ENCODE data around the gene ZNF175.

Gene ZNF175

DNA sequence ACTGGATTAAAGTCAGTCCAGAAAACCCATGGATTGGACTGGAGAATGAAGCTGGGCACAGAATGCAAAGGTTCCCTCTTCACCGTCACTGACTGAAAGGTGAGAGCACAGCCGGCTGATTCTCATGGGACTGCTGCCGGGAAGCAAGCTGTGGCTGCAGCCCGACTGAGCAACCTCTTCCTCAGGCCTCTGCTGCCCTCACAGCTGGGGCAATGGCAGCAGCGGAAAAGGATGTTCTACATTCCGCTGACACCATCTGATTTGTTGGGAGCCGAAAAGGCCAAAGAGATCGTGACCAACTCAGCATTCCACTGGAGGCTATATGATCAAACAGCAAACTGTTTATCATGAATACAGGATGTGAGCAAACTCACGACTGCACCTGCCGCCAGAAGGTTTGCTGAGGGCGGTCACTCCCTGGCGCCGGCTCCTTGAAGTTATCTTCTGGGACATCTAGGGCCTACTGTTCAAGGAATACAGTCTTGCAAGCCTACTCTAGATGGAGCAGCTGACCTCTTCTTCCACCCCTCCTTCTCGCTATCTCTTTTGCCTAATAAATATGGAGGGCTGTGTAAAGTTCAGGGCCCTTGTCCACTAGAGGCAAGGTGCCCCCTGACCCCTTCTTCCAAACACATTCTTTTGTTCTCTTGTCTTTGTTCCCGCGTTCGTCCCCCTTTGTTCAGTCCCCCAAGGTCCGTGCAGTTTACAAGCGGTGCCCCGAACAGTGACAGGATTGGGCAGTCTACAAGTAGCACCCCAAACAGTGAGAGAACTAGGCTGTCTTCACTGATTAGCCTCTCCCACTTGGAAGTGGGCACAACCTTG, 20.0 kb upstream of the ZNF175 start:
- TF ChIP-seq YY1 (IDR thresholded peaks at IDR 0.05; ENCODE audit: insufficient read depth, insufficient read length): no peak
- no peak for TF ChIP-seq ZNF274 (IDR thresholded peaks at IDR 0.05; ENCODE audit: low read depth, low read length)
- TF ChIP-seq SUZ12 (IDR thresholded peaks at IDR 0.05; ENCODE audit: extremely low read depth, insufficient read depth, insufficient read length): no peak
- Histone ChIP-seq H3K4me1 (ENCODE audit: insufficient read depth, insufficient read length) (no peaks in the 10 kb centered on the region), H3K9me3 (ENCODE audit: insufficient read depth, low read length) (peaks cover 5% of the 10 kb centered on the region; the same call in 1 of the 2 replicates), H3K4me3 (ENCODE audit: insufficient read length, low read depth) (no peak overlapping the region), H3K27me3 (ENCODE audit: insufficient read depth, insufficient read length) (peaks cover 25% of the 10 kb centered on the region), H3K36me3 (ENCODE audit: insufficient read depth, insufficient read length, low read length) (no peaks in the 10 kb centered on the region), H3K9ac (ENCODE audit: insufficient read length, low read depth) (no peak overlapping the region)
- no peak for DNase-seq (ENCODE audit: low read depth, low spot score)

DNA sequence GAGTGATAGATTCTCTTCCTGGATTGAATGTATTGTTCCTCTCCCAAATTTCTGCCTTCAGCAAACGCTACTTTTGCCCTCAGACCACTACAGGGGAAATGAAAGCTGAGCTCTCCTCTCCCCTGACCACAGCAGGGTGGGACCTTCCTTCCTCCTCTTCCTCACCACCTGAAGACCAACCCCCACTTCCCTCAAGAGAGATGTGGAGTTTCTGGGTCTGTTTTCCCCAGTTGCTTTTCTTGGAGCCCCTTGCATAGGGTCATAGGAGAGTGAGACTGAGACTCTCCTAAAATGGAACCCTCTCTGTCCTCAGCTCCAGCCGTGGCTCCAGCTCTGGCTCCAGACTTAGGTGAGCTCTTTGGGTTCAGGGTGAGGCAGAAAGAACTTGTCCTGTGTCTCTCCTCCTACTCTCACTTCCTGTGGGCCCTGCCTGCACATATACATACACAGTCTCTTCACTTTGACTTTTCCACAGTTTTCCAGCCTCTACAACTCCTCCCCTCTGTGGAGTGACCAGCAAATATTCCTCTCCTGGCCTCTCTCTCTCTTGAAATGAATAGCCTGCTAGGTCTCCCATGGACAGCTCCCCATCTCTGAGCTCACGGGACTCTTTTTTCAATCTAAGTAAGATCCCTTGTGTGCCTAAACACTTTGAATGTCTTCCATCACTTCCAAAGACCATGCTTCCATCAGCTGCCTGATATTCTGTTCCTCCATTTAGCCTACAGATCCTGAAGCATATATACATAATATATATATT, 19.2 kb upstream of the ZNF175 start:
- no peak for TF ChIP-seq ZNF274 (IDR thresholded peaks at IDR 0.05; ENCODE audit: low read depth, low read length)
- no peak for TF ChIP-seq YY1 (IDR thresholded peaks at IDR 0.05; ENCODE audit: insufficient read depth, insufficient read length)
- H3K27me3 ChIP-seq (ENCODE audit: insufficient read depth, insufficient read length): peaks cover 32% of the 10 kb centered on the region
- H3K9ac ChIP-seq (ENCODE audit: insufficient read length, low read depth): no peak overlapping the region
- peaks cover 5% of the 10 kb centered on the region; the same call in 1 of the 2 replicates for H3K9me3 ChIP-seq (ENCODE audit: insufficient read depth, low read length)
- no peak overlapping the region for H3K4me3 ChIP-seq (ENCODE audit: insufficient read length, low read depth)
- no peaks in the 10 kb centered on the region for H3K36me3 ChIP-seq (ENCODE audit: insufficient read depth, insufficient read length, low read length)
- DNase-seq (ENCODE audit: low read depth, low spot score): no peak
- H3K4me1 ChIP-seq (ENCODE audit: insufficient read depth, insufficient read length): no peaks in the 10 kb centered on the region

DNA sequence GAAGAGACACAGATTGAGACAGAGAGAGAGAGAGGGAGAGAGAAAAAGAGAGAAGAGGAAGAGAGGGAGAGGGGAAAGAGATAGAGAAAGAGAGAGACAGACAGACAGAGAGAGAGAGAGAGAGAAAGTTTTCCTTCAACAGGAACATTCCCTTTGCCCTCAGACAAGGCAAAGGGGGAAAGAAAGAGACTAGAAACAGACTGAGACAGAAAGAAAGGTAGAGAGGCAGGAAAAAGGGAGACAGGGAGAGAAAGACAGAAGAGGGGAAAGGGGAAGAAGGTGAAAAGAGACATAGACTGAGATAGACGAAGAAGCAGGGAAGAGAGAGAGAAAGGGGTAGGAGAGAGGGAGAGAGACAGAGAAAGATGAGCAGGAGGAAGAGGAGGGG, 18.5 kb upstream of the ZNF175 start:
- Histone ChIP-seq H3K27me3 (ENCODE audit: insufficient read depth, insufficient read length) (peaks cover 39% of the 10 kb centered on the region), H3K4me3 (ENCODE audit: insufficient read length, low read depth) (no peak overlapping the region), H3K4me1 (ENCODE audit: insufficient read depth, insufficient read length) (no peaks in the 10 kb centered on the region), H3K36me3 (ENCODE audit: insufficient read depth, insufficient read length, low read length) (no peaks in the 10 kb centered on the region), H3K9ac (ENCODE audit: insufficient read length, low read depth) (no peak overlapping the region), H3K9me3 (ENCODE audit: insufficient read depth, low read length) (peaks cover 5% of the 10 kb centered on the region; the same call in 1 of the 2 replicates)
- TF ChIP-seq ZNF274 (IDR thresholded peaks at IDR 0.05; ENCODE audit: low read depth, low read length): no peak
- no peak for TF ChIP-seq SUZ12 (IDR thresholded peaks at IDR 0.05; ENCODE audit: extremely low read depth, insufficient read depth, insufficient read length)
- no peak for TF ChIP-seq YY1 (IDR thresholded peaks at IDR 0.05; ENCODE audit: insufficient read depth, insufficient read length)
- no peak for DNase-seq (ENCODE audit: low read depth, low spot score)

DNA sequence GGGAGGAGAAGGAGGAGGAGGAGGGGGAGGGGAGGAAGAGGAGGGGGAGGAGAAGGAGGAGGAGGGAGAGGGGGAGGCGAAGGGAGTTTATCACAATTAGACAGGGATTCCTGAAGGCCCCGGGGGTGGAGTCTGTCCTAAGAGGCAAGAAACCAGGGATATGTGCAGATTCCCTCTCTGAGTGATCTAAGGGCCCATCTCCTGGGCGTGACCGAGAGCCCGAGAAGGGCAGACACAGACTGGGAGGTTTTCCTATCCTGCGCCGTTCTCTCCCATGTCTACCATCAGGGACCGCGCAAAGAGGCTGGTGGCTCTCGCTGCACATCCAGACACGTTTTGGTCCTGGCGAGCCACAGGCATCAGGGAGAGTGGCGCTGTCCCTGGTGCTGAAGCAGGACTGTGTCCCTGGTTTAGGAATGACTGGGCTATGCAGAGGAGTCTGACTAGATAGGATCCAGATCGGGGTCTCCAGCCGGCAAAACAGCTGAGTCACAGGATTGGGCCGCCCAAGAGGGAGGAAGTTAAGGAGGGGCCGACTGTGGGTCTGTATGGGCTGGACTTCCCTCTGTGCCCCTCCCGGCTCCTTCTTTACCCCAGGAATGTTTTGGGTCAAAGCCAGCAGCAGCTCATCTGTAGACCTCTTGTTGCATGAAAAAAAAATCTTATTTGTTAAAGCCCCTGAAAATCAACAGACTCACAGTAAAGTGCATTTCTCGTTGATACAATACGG, 17.9 kb upstream of the ZNF175 start:
- Histone ChIP-seq H3K9ac (ENCODE audit: insufficient read length, low read depth) (no peak overlapping the region), H3K4me3 (ENCODE audit: insufficient read length, low read depth) (no peak overlapping the region)
- TF ChIP-seq SUZ12 (IDR thresholded peaks at IDR 0.05; ENCODE audit: extremely low read depth, insufficient read depth, insufficient read length): no peak

DNA sequence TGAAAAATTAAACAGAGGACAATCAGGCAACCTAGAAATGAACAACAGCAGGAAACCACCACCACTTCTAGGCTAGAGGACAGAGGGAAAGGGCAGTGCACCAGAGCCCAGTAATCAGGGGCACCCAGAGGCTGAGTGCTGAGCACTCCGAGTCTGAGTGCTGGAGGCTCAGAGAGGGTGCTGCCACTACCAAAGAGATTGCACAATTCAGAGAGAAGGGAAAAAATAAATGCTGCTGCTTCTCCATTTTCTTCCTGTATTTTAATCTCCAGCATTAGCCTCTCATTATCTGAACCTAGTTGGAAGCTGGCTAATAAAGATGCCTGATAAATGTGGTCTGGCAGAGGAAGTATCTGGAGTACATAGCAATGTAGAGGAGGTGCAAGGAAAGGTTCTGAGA, 11.8 kb upstream of the ZNF175 start:
- Histone ChIP-seq H3K4me1 (ENCODE audit: insufficient read depth, insufficient read length) (no peaks in the 10 kb centered on the region), H3K9me3 (ENCODE audit: insufficient read depth, low read length) (no peaks in the 10 kb centered on the region), H3K36me3 (ENCODE audit: insufficient read depth, insufficient read length, low read length) (no peaks in the 10 kb centered on the region), H3K4me3 (ENCODE audit: insufficient read length, low read depth) (no peak overlapping the region), H3K9ac (ENCODE audit: insufficient read length, low read depth) (no peak overlapping the region), H3K27me3 (ENCODE audit: insufficient read depth, insufficient read length) (peaks cover 52% of the 10 kb centered on the region)
- no peak for DNase-seq (ENCODE audit: low read depth, low spot score)
- TF ChIP-seq ZNF274 (IDR thresholded peaks at IDR 0.05; ENCODE audit: low read depth, low read length) (no peak), YY1 (IDR thresholded peaks at IDR 0.05; ENCODE audit: insufficient read depth, insufficient read length) (no peak), SUZ12 (IDR thresholded peaks at IDR 0.05; ENCODE audit: extremely low read depth, insufficient read depth, insufficient read length) (no peak)

More for the DNA sequence above, 17.9 kb upstream of the ZNF175 start:
- H3K4me1 ChIP-seq (ENCODE audit: insufficient read depth, insufficient read length): no peaks in the 10 kb centered on the region
- peaks cover 5% of the 10 kb centered on the region; the same call in 1 of the 2 replicates for H3K9me3 ChIP-seq (ENCODE audit: insufficient read depth, low read length)
- peaks cover 44% of the 10 kb centered on the region for H3K27me3 ChIP-seq (ENCODE audit: insufficient read depth, insufficient read length)
- no peaks in the 10 kb centered on the region for H3K36me3 ChIP-seq (ENCODE audit: insufficient read depth, insufficient read length, low read length)
- peak; percentile 71 for DNase-seq (ENCODE audit: low read depth, low spot score)

DNA sequence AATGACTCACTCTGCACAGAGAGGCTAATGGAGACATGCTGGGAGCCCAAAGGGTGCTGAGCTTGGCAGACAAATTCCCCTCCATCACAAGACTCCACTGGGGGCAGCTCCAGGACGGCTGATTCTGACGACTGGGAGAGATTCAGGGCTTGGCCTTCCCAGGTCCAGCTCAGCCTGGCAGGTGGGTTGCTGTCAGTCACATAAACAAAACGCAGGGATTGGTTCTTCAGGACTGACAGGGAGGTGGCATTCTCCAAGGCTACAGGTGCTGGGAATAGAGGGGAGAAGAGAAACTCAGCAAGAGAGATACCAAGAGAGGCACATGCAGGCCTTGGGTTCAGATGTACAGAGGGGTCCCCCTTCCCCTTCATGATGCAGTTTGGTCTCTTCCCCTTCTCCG, 10.7 kb upstream of the ZNF175 start:
- no peak overlapping the region for H3K4me3 ChIP-seq (ENCODE audit: insufficient read length, low read depth)
- H3K9ac ChIP-seq (ENCODE audit: insufficient read length, low read depth): no peak overlapping the region
- no peaks in the 10 kb centered on the region for H3K36me3 ChIP-seq (ENCODE audit: insufficient read depth, insufficient read length, low read length)
- no peak for TF ChIP-seq YY1 (IDR thresholded peaks at IDR 0.05; ENCODE audit: insufficient read depth, insufficient read length)
- TF ChIP-seq SUZ12 (IDR thresholded peaks at IDR 0.05; ENCODE audit: extremely low read depth, insufficient read depth, insufficient read length): no peak
- peaks cover 45% of the 10 kb centered on the region for H3K27me3 ChIP-seq (ENCODE audit: insufficient read depth, insufficient read length)
- no peak for DNase-seq (ENCODE audit: low read depth, low spot score)
- H3K9me3 ChIP-seq (ENCODE audit: insufficient read depth, low read length): no peaks in the 10 kb centered on the region
- H3K4me1 ChIP-seq (ENCODE audit: insufficient read depth, insufficient read length): no peaks in the 10 kb centered on the region

DNA sequence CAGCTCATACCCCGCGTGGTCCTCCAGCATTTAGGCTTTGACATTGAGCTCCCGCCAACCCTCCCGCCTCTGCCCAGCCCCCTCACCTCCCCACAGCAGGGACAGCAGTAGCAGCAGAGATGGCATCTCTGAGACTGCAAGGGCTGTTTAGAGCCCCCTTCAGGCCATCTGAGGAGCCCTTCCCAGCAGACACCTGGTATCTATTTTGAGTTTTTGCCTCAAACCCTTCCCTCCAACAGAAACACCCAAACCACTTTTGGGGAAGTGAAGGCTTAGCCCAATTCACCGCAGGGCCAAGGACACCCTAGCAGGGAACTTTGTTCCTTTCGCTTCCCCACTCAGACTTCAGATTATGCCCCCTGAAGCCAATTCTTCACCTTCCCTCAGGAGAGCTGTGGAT, 6.3 kb upstream of the ZNF175 start:
- Histone ChIP-seq H3K9ac (ENCODE audit: insufficient read length, low read depth) (no peak overlapping the region), H3K4me3 (ENCODE audit: insufficient read length, low read depth) (no peak overlapping the region)

More for the DNA sequence above, 6.3 kb upstream of the ZNF175 start:
- H3K36me3 ChIP-seq (ENCODE audit: insufficient read depth, insufficient read length, low read length): no peaks in the 10 kb centered on the region
- TF ChIP-seq SUZ12 (IDR thresholded peaks at IDR 0.05; ENCODE audit: extremely low read depth, insufficient read depth, insufficient read length) (no peak), YY1 (IDR thresholded peaks at IDR 0.05; ENCODE audit: insufficient read depth, insufficient read length) (no peak), ZNF274 (IDR thresholded peaks at IDR 0.05; ENCODE audit: low read depth, low read length) (no peak)
- peaks cover 10% of the 10 kb centered on the region for H3K27me3 ChIP-seq (ENCODE audit: insufficient read depth, insufficient read length)
- peak; percentile 0 for DNase-seq (ENCODE audit: low read depth, low spot score)
- H3K9me3 ChIP-seq (ENCODE audit: insufficient read depth, low read length): no peaks in the 10 kb centered on the region
- H3K4me1 ChIP-seq (ENCODE audit: insufficient read depth, insufficient read length): no peaks in the 10 kb centered on the region

Measured in NT2/D1 (cell line).